GM20000 (cell line): Measurements from ENCODE around the gene CCT6B.
A peak's percentile ranks its signal among the peaks of the same experiment; 100 is the strongest.

ENCODE experiments used
- DNase-seq: peaks from one replicate; pipeline ENCODE4 v3.0.0; 2012; ENCODE audit warnings: low spot score
- TF ChIP-seq, protein P1 (sequence below): IDR thresholded peaks from 2 replicates; pipeline ENCODE4 v1.5.1; 2012; ENCODE audit warnings: mild to moderate bottlenecking, control low read depth; ENCODE audit errors: extremely low read depth, missing control alignments

CCT6B gene

DNA sequence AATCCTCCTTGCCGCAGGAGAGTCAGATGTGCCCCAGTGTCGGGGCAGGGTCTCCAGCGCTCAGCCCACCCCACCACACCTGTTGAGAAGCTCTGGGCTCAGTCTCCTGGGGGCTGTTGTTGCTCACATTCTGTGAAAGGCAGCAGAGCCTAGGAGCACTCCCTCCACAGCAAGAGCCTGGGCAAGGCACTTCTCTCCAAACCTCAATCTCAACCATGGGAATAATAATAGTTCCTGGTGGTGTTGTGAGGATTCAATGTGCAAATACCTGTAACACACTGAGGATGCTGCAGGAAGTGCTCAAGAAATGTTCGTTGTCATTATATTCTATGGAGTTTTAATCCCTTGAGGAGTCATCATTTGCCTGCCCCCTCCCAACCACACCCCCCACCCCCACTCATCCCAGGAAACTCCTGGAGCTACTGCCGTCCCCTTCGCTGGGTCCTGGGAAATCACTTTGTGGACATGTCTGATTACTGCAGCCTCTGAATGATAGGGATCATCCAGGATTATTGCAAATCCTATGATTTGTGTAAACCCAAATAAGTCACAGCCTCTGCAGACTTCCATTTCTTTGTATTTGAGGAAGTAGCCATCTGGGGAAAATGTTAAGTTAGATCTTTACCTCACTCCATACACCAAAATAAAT is 61.5 kb downstream of the CCT6B start:
- no peak for DNase-seq
- TF ChIP-seq, protein P1, sequence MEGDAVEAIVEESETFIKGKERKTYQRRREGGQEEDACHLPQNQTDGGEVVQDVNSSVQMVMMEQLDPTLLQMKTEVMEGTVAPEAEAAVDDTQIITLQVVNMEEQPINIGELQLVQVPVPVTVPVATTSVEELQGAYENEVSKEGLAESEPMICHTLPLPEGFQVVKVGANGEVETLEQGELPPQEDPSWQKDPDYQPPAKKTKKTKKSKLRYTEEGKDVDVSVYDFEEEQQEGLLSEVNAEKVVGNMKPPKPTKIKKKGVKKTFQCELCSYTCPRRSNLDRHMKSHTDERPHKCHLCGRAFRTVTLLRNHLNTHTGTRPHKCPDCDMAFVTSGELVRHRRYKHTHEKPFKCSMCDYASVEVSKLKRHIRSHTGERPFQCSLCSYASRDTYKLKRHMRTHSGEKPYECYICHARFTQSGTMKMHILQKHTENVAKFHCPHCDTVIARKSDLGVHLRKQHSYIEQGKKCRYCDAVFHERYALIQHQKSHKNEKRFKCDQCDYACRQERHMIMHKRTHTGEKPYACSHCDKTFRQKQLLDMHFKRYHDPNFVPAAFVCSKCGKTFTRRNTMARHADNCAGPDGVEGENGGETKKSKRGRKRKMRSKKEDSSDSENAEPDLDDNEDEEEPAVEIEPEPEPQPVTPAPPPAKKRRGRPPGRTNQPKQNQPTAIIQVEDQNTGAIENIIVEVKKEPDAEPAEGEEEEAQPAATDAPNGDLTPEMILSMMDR = no peak

DNA sequence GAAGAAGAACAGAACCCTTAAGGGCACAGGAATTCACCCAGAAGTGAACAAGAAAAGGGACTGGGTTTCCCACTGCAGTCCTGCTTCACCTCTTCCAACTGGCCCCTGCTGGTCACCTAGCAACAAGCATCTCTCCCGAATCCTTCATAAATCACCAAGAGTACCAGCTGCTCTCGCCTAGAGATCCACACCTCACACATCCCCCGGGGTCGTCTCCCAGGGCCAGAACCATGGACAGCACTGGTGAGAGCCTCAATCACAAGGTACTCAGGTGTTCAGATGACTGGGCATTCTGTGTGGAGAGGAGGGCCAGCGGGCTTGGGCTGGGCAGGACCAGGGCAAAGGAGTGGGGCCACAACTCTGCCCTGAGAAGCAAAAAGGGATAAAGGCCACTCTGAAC is 65.9 kb downstream of the CCT6B start:
- TF ChIP-seq, protein P1 = no peak
- no peak for DNase-seq

DNA sequence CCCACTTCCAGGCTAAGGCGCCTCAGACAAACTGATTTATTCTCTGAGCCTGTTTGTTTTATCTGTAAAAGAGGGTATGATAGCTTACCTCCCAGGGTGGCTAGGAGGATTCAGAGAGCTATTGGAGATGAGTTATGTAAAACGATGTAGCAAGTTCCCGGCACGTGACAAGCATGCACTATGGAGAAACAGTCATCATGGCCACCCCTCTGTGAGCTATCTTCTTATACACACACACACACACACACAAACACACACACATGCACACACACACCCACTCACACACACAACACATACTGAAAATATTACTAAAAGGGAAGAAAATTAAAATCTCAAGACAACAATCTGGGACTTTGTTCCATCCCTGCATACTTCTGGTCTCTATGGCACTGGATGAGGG is 66.3 kb downstream of the CCT6B start:
- TF ChIP-seq, protein P1 = no peak
- no peak for DNase-seq

DNA sequence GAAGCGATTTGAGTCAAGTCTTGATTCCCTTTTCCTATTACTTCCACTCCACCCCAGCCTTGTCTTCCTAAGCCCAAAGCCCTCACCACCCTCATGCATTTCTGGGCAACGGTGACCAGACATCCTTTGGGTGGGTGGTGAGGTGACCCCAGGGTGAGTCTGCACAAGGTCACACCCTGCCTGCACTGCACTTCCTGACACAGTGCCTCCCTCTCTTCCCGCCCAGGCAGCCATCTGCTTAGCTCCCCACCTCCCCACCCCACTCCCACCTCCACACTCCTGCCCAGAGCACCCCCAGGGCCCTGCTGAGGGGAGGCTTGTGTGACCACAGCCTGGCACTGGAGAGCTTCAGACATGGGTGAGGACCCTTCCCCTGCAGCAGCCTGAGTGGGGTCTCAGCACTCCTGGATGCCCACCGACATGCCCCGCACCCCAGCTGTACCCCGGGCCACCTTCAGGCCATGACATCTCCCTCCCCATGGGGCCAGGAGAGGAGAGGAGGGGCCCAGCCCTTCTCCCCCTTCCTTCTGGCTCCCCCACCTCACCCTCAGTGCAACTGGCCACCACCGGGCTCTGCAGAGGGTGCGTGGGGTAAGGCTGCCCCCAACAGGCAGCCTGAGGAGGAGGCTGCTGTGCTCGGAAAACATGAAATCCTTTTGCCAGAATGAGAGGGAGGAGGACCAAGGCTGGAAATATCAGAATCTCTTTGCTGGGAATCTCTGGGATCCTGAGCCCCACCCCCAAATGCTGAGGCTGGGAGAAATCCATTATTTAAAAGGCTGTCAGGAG is 68.6 kb downstream of the CCT6B start:
- DNase-seq = no peak
- TF ChIP-seq, protein P1 = peak; percentile 29

DNA sequence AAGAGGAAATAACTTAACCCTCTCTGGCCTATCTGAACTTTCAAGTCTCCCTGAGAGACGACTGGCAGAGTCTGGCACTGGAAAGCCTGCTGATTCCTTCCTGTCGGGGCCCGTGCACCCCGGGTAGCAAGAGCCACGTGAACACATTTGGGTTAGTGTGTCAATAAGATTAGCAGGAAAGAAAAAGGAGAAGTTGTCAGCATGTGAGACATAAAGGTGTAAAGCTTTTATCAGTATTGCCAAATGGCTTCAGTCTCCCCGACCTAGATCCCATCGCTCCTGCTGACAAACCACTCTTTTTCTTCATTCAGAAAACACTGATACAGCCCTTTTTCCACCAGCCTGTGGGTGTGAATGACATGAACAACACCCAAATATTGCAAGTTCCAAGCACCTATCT is 74.4 kb downstream of the CCT6B start:
- no peak for DNase-seq
- TF ChIP-seq, protein P1 = no peak

DNA sequence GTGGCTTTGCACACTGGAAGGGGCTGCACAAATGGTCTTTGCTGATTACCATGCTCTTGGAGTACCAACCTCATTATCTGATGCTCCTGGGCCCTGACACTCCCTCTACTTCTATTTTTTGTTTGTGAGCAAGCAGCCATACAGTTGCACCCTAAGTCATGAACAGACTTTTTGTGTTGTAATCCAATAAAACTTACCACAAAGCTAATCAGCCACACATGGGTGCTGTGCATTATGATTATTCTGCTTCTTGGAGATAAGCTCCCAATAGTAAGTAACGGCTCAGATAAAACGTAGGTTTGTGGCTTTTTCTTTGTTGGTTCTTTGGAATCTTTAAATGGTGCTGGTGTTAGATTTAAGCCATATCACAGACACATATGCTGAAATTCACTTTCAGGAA is 76.2 kb downstream of the CCT6B start:
- DNase-seq = no peak

DNA sequence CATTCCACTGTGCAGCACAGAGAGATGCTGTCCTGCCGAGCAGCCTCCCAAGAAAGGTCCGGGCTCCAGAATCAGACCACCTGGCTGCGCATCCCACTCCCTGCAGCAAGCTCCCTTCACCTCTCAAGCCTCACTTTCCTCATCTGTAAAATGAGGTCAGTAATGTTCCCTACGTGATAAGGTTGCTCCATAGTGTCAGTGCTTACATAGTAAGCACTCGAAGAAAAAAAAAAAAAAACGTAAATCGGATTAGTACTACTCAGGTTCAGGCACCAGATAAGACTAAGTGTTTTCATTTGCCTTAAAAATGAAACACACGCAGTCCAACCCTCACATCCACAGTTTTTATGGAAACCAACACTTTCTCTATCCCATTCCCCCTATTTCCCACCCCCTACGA is 76.7 kb downstream of the CCT6B start:
- TF ChIP-seq, protein P1 = no peak
- no peak for DNase-seq

More for the DNA sequence above, 76.2 kb downstream of the CCT6B start:
- TF ChIP-seq, protein P1 = no peak
